GM19438 (cell line): ENCODE measurements around the gene SSH3.
A peak's percentile ranks its signal among the peaks of the same experiment; 100 is the strongest.

ENCODE experiments used
- ATAC-seq: cut with Tn5 transposase; IDR thresholded peaks from one replicate; pipeline ENCODE4 v1.9.1; 2021; ENCODE audit warnings: low read depth; ENCODE audit not compliant: unreplicated experiment

SSH3 gene

GRCh38 chr11:67345247-67345919 is 42.1 kb downstream of the SSH3 start:
- ATAC-seq = no peak

- no peak for ATAC-seq
Observed at GRCh38 chr11:67345920-67346819, 42.8 kb downstream of the SSH3 start.

DNA sequence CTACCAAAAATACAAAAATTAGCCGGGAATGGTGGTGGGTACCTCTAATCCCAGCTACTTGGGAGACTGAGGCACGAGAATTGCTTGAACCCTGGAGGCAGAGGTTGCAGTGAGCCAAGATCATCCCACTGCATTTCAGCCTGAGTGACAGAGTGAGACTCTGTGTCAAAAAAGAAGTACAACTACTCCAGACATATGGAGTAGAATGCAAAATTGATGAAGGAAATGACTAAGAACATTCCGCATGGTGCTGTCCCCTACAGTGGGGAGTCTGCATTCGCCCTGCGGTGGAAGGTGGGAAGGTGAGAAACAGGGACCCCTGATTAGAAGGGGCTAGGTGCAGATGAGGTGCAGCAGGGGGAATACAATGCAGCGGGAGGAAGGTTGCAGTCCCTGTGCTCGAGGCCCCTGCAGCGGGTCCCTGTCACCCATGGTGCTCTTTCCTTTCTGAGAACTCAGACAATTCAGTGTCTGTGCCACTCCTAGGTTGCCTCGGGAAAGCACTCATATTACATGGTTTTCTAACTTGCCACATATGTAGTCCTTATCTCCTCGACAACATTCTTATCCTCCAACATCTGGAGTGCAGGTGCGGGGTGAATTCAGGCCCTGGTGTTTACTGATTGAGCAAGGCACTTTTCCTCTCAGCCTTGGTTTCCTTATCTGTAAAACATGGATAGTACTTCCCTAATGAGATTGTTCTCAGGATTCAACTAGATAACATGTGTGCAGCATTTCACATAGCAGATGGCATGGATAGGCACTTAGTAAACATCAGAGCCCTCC is 44.8 kb downstream of the SSH3 start:
- no peak for ATAC-seq

- no peak for ATAC-seq
Observed at GRCh38 chr11:67349036-67349435, 45.7 kb downstream of the SSH3 start.

- no peak for ATAC-seq
Observed at GRCh38 chr11:67349457-67349856, 46.1 kb downstream of the SSH3 start.

- no peak for ATAC-seq
Observed at GRCh38 chr11:67349928-67350465, 46.7 kb downstream of the SSH3 start.

DNA sequence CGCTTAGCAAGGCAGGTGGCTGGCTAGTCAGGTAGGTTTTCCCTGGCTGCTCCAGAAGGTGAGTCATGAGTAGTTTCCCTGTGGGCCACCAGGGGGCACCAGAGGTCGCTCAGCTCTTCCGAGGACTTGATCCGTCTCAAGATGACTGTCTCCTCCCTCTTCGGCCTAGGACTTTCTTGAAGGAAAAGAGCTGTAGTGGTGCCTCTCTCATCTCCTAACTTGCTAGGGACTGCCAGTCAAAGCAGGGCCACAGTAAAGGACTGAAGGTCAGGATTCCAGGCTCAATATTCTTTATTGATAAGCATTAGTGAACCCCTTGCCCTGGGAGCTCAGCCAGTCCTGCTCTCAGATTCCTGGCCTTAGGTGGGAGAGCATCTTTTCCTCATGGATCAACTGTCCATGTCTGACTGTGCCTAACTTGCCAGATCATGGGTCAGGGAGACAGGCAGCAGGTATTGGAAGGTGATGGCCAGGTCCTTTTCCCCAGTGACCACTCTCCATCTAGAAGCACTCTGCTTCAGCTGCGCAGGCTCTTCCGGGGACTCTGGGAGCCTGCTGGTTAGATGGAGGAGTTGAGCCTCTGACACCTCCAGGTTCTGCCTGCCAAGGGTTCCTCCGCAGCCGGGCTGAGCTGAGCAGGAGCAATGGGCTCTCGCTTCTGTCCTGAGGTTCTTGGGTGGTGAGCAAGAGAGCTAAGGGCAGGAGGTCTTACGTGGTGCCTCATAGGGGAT is 48.1 kb downstream of the SSH3 start:
- ATAC-seq = no peak

DNA sequence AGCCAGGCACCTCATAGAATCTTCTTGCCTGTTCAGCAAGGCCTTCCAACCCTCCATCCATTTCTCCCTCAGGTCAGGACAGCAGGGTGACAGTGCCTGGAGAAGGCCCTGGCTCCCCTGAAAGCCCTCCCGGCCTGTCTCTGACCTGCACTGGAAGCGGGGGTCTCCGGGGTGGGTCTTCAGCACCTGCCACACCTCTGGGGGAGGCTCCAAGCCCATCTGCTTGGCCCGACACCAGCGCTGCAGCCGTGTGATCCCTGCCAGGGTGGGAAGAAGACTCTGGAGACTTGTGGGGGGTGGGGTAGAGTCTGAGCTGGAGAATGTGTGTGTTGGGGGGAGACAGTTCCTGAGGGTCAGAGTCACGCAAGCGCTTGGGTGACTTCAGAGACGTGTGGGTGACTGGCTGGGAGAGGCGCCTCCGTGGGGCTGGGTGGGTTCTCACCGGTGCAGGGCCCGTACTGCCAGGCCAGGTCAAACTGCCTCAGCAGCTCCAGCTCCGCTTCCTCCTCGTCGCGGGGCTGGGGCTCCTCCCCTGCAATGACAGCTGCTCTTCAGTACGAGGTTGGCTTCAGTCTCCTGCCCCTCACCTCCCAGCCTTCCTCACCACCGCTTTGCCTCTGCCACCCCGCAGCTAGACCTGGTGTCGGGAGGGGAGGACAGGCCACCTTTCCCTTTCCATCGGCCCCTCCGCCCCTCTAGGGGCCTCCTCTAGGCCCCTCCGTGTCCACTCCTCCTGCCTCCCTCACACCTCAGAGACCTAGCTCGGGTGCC is 49.4 kb downstream of the SSH3 start:
- peak; percentile 5 for ATAC-seq

GRCh38 chr11:67353317-67354074 is 50.2 kb downstream of the SSH3 start, which contains the start of gene POLD4:
TSS of gene POLD4 (minus strand) at chr11:67353546. CDS start at chr11:67353399, 147 bp downstream.
- peak; percentile 68 for ATAC-seq

DNA sequence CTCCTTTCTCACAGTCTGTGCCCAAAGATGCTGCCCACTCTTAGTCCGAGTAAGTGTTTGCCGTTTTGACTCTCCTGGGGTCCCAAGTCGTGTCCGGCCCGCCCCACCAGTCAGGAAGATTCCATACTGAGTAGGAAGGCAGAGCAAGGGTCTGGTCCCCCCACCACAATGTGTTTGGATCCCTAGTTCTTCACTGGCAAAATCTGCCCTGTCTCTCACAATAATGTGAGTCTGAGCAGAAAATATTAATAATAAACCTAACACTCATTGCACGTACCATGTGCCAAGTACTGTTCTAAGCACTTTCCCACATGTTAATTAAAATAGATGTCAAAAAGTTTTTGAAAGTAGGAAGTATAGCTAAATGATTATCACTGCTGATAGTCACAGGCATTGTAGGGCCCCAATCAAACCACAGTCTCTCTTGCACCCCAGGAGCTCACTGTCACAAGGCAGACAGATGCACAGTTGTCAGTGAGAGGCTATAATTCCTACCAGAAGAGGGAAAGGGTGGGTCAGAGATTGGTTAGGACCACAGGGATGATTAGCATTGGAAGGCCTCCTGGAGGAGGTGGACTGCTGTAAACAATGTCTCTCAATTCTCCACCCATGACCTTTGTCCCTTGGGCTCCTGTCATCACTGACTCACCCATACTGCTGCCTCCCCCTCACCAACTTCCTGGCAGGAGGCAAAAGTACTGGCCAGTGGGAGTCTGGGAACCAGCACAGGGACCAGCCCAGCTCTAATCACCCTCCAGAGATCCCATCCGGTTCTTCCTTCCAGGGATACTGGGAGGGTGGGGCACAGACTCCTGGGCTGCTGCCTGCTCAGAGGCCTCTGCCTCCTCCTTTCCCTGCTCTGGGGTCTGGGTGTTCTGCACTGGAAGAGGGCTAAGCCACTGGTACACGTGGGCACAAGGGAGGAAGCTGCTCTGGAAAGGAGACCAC is 51.0 kb downstream of the SSH3 start:
- no peak for ATAC-seq

DNA sequence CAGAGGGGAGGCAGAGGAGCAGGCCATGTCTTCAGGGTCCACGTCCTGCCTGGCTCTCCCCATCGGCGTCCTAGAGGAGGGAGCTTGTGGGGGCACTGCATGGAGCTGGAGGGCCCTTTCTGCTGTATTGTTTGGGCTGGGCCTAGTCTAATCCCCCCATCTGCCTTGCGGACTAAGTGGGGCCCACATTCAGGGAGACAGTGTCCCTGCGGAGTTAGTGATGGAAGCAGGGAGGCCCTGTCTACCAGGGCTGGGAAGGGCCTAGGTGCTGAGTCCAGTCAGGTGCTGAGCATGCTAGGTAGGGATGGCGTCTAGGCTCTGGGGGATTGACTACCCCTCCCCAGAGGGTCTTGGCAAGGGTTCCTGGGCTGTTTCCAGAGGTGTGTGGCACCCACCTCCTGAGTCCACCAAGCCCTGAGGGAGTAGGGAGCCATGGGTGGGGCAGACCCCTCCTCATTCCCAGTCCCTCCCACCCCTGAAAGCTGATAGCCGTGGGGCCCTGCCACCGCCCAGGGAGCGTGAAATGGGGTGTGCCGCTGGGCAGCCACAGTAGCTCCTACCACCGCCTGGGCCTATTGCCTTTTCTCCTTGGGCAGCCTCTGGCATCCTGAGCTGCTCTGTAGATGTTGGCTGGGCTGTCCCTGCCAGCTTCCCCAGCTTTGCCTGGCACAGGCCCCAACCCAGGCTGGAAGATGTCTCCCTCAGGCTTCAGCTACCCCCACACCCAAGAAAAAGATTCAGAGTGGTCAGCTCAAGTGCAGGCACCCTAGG is 51.9 kb downstream of the SSH3 start:
- no peak for ATAC-seq

DNA sequence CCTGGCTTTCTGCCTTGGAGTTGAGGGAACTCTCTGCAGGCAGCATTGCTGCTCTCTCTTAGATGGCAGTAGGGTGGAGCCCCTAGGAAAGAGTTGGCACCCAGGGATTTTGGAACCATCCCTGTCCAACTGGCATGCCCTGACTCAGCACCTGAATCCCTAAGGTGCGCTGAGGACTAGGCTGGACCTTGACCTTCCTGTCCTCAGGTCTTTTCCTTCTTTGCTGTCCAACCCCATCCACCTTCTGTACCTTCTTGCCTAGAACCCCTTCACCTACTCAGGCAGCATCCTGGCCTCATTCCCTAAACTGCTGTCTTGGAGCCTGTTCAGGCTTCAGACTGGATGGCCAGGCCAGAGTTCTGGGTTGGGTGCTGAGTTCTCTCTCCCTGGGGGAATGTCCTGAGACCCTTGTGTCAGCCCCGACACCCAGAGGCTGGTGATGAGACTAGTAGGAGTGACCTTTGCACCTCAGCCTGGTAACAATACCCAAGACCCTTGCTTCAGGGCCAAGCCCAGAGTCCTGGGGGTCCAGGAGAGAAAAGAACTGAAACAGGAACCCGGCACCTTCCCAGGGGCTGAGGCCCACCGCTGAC is 52.6 kb downstream of the SSH3 start:
- ATAC-seq = no peak

- no peak for ATAC-seq
Observed at GRCh38 chr11:67356387-67356863, 53.1 kb downstream of the SSH3 start.

DNA sequence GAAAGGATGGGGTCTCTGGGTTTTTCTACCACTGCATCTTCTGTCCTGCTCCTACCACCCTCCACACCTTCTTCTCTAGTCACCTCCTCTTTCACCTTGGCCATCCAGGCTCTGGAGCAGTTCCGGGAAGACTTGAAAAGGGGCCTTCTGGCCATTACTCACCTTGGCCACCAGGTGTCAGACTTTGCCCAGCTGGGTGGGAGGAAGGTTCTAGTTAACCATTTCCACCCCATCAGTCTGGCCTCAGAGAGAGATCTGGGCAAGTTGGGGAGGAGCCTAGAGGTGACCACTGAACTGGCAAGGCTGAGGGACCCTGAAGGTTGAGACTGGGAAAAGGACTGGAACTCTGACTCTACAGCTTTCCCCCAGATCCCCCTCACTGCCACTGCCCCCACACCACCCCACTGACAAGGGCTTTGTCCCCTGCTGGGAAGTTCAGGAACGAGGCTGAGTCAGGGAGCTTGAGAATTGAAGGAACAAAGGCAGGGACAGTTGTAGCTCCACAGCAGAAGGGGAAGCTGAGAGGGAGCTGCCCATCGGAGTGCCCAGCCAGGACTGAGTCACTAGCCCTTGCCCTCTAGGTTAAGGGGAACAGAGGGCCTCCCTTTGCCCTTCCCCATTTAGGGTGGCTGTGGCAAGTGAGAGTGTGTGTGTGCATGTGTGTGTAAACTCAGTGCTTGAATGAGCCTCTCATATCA is 53.7 kb downstream of the SSH3 start:
- ATAC-seq = no peak

GRCh38 chr11:67357831-67358670 is 54.7 kb downstream of the SSH3 start:
- no peak for ATAC-seq
